Aorta (tissue), 5 donors: ENCODE data around the gene GPATCH8. TPM values are rescaled to one million over a fixed set of nuclear protein-coding genes. Genes with fewer than 3 reads are reported as not detected.
"Not testable (repeated sequence)": the region's sequence is repeated elsewhere in the genome, so short reads cannot be mapped to it uniquely, and the experiment has no call there.

Experiments used
- ATAC-seq: fragments of 200-7000 bp; cut with Tn5 transposase; one replicate; pipeline ENCODE4 v1.9.1; 2022; ENCODE audit warnings: moderate library complexity; ENCODE audit not compliant: low FRiP score
- DNase-seq, 2 donors: peaks; one replicate each; pipeline ENCODE4 v3.0.0-alpha.2; 2020
- H3K27ac ChIP-seq, 2 donors: one replicate each; pipeline ENCODE4 v1.5.1; 2013; ENCODE audit warnings: low read length in 2 of 2, mild to moderate bottlenecking in 2 of 2, moderate library complexity in 2 of 2, control low read depth in 1 of 2, inconsistent platforms in 1 of 2, low read depth in 1 of 2
- H3K27me3 ChIP-seq, 2 donors: one replicate each; pipeline ENCODE4 v1.6.1; 2013; ENCODE audit warnings: control low read depth in 1 of 2, low read length in 1 of 2, mild to moderate bottlenecking in 1 of 2, moderate library complexity in 1 of 2; ENCODE audit not compliant: insufficient read depth in 2 of 2, control insufficient read depth in 1 of 2
- H3K36me3 ChIP-seq, 2 donors: one replicate each; pipeline ENCODE4 v1.6.1; 2013; ENCODE audit warnings: control low read depth in 1 of 2, low read length in 1 of 2, mild to moderate bottlenecking in 1 of 2; ENCODE audit not compliant: insufficient read depth in 2 of 2, control insufficient read depth in 1 of 2
- H3K4me1 ChIP-seq, 2 donors: one replicate each; pipeline ENCODE4 v1.6.1; 2013; ENCODE audit warnings: low read length in 2 of 2, control low read depth in 1 of 2, mild to moderate bottlenecking in 1 of 2, moderate library complexity in 1 of 2; ENCODE audit not compliant: insufficient read depth in 2 of 2, control insufficient read depth in 1 of 2
- H3K4me3 ChIP-seq, 2 donors: one replicate each; pipeline ENCODE4 v1.5.1; 2013; ENCODE audit warnings: low read length in 2 of 2, control low read depth in 1 of 2, mild to moderate bottlenecking in 1 of 2
- H3K9me3 ChIP-seq: one replicate; pipeline ENCODE4 v1.6.1; 2013; ENCODE audit warnings: mild to moderate bottlenecking, low read length; ENCODE audit not compliant: control insufficient read depth
- WGBS, 2 donors: extraction: QIAGEN DNeasy Blood & Tissue Kit; methylation state at CpG; one replicate each; pipeline ENCODE4 v1.1.7; 2013; 5-methylcytosine and 5-hydroxymethylcytosine counted together
- intact Hi-C, 2 donors: fragments of 100-400 bp; cut with DNase I; formaldehyde crosslinking; loops; one replicate each; pipeline versions ENCODE4 v1.14.2 to v1.15.0; 2022
- polyA plus RNA-seq, 2 donors: library from polyadenylated mRNA; stranded (reverse); fragments of 200-250 nt; gene quantifications; one replicate each; pipeline ENCODE4 v1.2.3, GENCODE V29; 2013
- total RNA-seq, 2 donors: library from RNA; stranded (reverse); fragmentation: NEBNext Ultra II Directional; extraction: Animal tissue kit (Norgen Biotek cat#: 25700); gene quantifications; one replicate each; pipeline ENCODE4 v1.2.1, GENCODE V29; 2021
- donor health status: healthy with polysubstance abuse.
- donor health status: Bipolar disorder and iron deficiency.
- donor health status: DM: no; HTN: no; CAD: no.
- donor health status: DM: no; HTN: no; CAD: no.
- donor health status: DM: yes; HTN: yes; CAD: no.

Gene GPATCH8
- total and polyA plus RNA-seq, 4 donors, result 4.9 to 56.5 (median 27.3) TPM

DNA sequence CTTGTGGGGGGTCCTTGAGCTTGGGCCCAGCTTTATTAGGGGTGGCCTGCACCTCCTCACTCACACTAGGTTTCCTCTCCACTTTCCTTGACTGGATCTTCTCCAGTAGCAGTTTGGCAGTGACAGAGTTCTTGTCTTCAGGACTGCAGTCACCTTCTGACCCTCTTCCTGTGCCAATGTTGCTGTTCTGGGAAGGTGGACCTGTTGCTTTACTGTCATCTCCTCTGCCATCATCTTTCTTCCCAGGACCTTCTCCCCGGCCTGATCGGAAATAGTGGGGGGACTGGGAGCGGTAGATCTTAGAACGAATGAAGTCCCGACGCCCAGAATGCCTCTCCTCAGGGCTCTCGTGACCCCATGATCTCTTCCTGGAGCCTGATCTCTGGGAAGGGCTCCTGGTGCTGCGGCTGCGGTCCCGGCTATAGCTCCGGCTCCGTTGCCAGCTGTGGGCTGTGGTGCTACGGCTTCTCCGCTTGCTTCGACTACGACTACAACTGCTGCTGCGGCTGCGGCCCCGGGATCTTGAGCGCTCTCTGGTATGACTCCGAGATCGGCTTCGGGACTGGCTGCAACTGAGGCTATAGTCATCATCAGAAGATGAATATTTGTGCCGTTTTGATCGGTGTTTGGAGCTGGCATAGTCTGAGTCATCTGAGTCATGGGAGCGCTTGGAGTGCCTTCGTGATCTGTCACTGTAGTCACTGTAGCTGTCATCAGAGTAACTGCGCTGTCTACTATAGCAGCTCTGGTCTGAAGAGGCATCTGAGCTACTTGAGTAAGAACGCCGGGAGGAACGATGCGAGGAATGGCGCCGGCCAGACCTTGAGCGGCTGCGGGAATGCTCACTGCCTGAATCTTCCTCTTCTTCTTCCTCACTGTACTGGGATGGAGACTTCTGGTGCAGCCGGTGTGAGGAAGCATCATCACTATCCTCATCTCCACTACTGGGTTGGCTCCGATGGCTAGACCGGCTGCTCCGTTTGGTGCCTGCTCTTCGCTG is 104.2 kb downstream of the GPATCH8 start:
- no peaks in the 10 kb centered on the region for H3K27me3 ChIP-seq
- intact Hi-C loops, result loop anchor here in 1 of 2 donors (10.0 kb wide), 1 partner anchor 256 kb away; the partner anchor contains the start of gene MEIOC
- WGBS, 2 donors, result 96% methylated on average over 41 of the region's 41 CpGs
- no peak overlapping the region for H3K4me3 ChIP-seq
- no peaks in the 10 kb centered on the region for H3K4me1 ChIP-seq
- no peak overlapping the region for H3K27ac ChIP-seq
- H3K36me3 ChIP-seq, result peaks cover 8 to 11% of the 10 kb centered on the region in 2 donors
- no peaks in the 10 kb centered on the region for H3K9me3 ChIP-seq
- DNase-seq (peak in 1 of 2 donors; percentile 62), ATAC-seq (no peak)

DNA sequence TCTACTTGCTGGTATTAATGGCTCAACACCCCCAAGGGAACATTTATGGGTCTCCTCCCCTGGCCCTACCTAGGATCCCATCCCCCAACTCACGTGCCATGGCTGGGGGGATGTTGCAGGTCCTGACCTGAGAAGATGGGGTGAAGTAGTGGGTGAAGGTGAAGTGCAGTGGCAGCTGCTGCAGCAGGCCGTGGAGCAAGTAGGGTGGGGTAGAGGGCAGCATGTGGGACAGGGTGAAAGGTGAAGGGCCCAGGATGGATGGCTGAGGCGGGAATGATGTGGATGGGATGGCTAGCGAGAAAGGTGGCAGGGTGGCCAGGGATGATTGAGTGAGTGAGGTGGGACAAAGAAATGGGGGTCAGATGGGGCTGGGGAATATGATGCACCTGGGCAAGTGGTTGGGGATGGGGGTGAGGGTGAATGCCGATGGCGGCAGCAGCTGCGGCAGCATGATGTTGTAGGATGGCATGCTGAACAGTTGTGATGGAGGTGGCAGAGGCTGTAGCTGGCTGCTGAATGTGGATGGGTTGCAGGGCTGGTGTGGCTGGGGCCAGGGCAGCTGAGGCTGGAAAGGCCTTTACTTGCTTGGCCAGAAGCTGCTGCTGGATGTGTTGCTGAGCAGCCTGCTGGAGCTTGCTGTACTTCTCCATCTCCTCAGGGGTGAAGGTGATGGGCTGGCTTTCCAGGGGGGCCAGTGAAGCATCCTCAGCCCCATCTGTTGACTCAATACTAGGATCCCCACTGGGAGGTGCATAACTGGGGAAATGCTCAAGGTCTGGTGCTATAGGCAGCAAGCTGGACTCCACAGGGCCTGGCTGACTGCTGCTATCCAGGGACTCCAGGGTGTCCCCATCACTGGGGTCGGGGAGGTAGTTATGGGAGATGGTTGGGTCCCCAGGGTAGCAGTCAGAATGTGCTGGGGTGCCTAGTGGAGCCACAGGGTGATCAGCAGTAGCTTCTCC is 105.4 kb downstream of the GPATCH8 start:
- H3K9me3 ChIP-seq, result no peaks in the 10 kb centered on the region
- no peaks in the 10 kb centered on the region for H3K27me3 ChIP-seq
- ATAC-seq (no peak), DNase-seq (peak in 1 of 2 donors; percentile 51)
- H3K4me3 ChIP-seq, result no peak overlapping the region
- no peak overlapping the region for H3K27ac ChIP-seq
- WGBS, 2 donors, result 93 to 97% methylated on average over 8 of the region's 8 CpGs
- no peaks in the 10 kb centered on the region for H3K4me1 ChIP-seq
- H3K36me3 ChIP-seq, result peaks cover 7 to 11% of the 10 kb centered on the region in 2 donors
- intact Hi-C loops, result loop anchor here in 1 of 2 donors (10.0 kb wide), 1 partner anchor 257 kb away; the partner anchor contains the start of gene MEIOC

DNA sequence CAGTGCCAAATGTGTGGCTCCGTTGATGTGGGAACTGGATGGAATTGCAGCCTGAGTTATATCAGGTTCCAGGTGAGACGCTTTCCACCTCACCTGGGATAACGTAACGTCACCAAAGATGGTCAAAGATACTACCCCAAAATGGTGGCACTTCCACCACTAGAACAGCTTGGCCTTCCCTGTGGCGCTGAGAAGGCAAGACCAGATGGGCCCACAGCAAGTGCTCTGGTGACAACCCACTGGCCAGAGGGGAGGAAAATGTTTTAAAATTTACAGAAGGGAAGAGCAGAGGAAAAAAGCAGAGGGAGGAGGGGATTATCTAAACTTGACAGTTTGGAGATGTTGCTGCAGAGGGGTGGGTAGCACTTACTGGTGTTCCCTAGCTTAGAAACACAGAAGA is 106.3 kb downstream of the GPATCH8 start:
- Histone ChIP-seq H3K27me3 (no peaks in the 10 kb centered on the region), H3K4me3 (no peak overlapping the region), H3K4me1 (no peaks in the 10 kb centered on the region), H3K9me3 (no peaks in the 10 kb centered on the region), H3K27ac (no peak overlapping the region), H3K36me3 (peaks cover 5 to 11% of the 10 kb centered on the region in 2 donors)
- 91 to 94% methylated on average over 5 of the region's 5 CpGs for WGBS, 2 donors
- DNase-seq (no peak), ATAC-seq (no peak)
- intact Hi-C loops, result loop anchor here in 1 of 2 donors (10.0 kb wide), 1 partner anchor 258 kb away; the partner anchor contains the start of gene MEIOC

DNA sequence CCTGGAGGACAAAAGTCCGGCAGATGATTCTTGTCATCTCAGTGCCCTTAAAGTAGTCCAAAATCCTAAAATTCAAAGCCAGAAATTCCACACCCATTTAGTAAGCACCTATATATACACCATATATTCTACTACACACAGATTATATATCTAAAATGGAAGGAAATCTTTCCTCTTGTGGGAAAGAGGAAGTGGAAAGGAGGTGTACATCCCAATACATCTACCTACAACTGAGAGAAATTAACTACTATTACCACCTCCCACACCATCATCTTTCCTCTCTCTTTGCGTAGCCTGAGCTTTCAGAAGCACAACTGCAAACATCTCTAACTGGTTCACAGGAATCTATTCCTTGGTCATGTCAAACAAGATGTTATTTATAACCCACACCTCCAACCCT is 108.4 kb downstream of the GPATCH8 start:
- no peak overlapping the region for H3K27ac ChIP-seq
- ATAC-seq (no peak), DNase-seq (no peak)
- 93 to 98% methylated on average over 2 of the region's 2 CpGs for WGBS, 2 donors
- H3K36me3 ChIP-seq, result peaks cover 0 to 2% of the 10 kb centered on the region in 2 donors
- intact Hi-C loops, result loop anchor here in 1 of 2 donors (10.0 kb wide), 1 partner anchor 260 kb away; the partner anchor contains the start of gene MEIOC
- no peaks in the 10 kb centered on the region for H3K9me3 ChIP-seq
- no peak overlapping the region for H3K4me3 ChIP-seq
- no peaks in the 10 kb centered on the region for H3K4me1 ChIP-seq
- H3K27me3 ChIP-seq, result no peaks in the 10 kb centered on the region

DNA sequence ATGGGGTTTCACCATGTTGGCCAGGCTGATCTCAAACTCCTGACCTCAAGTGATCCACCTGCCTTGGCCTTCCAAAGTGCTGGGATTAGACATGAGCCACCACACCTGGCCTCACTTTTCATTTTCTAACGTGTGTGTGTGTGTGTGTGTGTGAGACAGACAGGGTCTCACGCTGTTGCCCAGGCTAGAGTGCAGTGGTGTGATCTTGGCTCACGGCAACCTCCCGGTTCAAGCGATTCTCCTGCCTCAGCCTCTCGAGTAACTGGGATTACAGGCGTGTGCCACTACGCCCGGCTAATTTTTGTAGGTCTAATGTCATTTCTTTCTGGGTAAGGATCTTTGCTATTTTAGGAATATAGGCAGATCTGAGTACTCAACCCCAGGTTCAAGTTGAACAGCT is 109.1 kb downstream of the GPATCH8 start:
- WGBS, 2 donors, result 91 to 94% methylated on average over 9 of the region's 9 CpGs
- H3K27ac ChIP-seq, H3K9me3 ChIP-seq, H3K27me3 ChIP-seq, H3K4me1 ChIP-seq, ATAC-seq, H3K4me3 ChIP-seq, H3K36me3 ChIP-seq: not testable (repeated sequence)
- intact Hi-C loops, result loop anchor here in 1 of 2 donors (10.0 kb wide), 1 partner anchor 261 kb away; the partner anchor contains the start of gene MEIOC
- DNase-seq, result peak in 1 of 2 donors; percentile 40

DNA sequence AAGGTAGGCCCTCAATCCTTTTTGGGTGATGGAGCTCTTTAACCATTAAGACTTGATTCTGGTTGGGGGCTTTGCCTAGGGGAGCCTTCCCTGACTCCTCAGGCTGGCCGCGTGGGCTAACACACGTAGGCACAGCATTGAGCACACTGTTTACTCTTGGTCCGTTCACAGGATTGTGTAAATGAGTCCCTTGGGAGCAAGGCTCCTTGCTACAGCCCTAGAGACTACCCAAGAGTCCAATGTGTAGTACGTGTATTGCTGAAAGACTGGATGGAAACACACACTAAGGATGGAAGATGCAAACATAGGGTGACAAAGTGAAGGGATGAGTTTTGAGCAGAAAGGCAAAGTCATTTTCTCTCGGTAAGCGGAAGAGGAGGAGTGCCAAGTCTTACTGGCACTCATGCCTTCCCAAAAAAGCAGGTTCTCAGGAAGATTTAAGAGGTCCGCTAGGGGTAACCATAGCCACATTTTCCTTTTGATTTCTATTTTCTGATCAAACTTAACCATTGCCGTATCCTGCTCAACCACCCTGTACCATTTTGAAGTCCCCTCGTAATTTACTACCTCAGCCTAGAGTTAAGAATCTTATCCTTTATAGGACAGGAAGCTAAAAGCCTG is 112.8 kb downstream of the GPATCH8 start:
- intact Hi-C loops, result loop anchor here in 1 of 2 donors (10.0 kb wide), 1 partner anchor 264 kb away; the partner anchor contains the start of gene MEIOC
- no peaks in the 10 kb centered on the region for H3K4me1 ChIP-seq

DNA sequence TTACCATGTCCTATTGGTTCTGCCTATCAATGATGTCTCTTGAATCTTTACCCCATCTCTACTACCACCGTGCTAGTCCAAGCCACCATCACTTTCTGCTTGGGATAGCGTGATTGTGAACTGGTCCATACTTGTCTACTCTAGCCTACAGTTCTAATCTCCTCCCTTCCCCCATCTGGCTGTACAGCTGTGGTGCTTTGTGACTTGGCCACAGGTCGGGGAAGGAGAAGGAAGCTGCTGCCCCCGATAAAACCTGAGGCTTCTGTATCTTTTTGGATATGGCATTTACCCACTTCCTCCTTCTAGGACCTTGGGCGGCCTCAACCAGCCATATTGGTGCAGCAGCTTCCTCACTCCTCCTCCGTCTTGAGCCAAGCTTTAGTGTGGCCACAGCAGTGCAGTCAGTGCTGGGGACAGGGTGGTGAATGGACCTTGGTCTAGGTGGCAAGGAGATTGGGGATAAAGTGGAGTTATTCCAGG is 113.4 kb downstream of the GPATCH8 start:
- Histone ChIP-seq H3K4me3 (no peak overlapping the region), H3K4me1 (no peaks in the 10 kb centered on the region), H3K27me3 (no peaks in the 10 kb centered on the region), H3K27ac (no peak overlapping the region), H3K9me3 (no peaks in the 10 kb centered on the region), H3K36me3 (no peaks in the 10 kb centered on the region)
- intact Hi-C loops, result loop anchor here (10.0 kb wide), 2 partner anchors 115 to 265 kb away; partner anchors contain the start of genes GPATCH8 (in 1 of the 2) and MEIOC (in 1 of the 2)
- ATAC-seq (no peak), DNase-seq (peak in 1 of 2 donors; percentile 38)
- 92 to 95% methylated on average over 6 of the region's 6 CpGs for WGBS, 2 donors

More for the DNA sequence above, 112.8 kb downstream of the GPATCH8 start:
- ATAC-seq (no peak), DNase-seq (no peak)
- 67 to 75% methylated on average over 10 of the region's 10 CpGs for WGBS, 2 donors
- Histone ChIP-seq H3K36me3 (no peaks in the 10 kb centered on the region), H3K27me3 (no peaks in the 10 kb centered on the region), H3K4me3 (no peak overlapping the region), H3K9me3 (no peaks in the 10 kb centered on the region), H3K27ac (no peak overlapping the region)
